DMS79 (cell line): ENCODE data around the gene NOL6.
"Not testable (repeated sequence)": the region's sequence is repeated elsewhere in the genome, so short reads cannot be mapped to it uniquely, and the experiment has no call there.

Source experiments
- DNase-seq: peaks from one replicate; lab custom pipeline; 2025; lab: John Stamatoyannopoulos, UW

The NOL6 gene

DNA sequence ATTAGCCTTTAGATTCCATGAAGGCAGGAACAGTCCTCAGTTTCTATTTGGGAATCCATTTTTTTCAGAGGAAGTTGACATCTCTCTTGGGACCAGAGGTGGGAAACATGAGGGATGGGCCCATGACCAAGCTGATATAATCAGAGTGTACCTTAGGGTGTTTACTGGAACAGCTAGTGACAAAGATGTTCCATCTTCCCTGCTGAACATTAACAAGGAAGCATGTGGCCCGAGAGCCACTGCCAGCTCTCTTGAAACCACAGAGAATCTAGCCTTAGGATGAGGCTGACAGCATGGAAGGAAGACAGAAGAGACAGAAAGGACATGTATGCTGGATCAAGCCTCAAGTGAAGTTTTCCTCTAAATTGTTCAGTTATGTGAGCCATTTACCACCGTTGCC lies 42.3 kb downstream of the NOL6 start:
- DNase-seq: no peak

DNA sequence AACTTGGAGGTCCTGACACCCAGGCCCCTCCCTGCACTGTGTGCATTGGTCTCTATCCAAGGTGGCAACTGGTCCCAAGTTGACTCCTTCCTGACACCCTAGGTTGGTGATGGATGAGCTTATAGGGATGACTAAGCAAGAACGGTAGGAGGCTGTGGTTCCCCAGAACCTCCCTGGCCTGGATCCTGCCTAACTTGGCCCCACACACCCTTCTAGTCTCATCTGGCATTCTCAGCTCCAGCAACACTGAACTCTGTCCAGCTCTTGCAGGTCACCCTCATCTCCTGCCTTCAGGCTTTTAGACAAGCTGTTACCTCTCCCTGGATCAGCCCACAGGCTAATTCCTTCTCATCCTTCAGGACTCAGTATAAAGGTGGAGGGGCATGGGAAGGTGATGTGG lies 42.8 kb downstream of the NOL6 start:
- DNase-seq: no peak

DNA sequence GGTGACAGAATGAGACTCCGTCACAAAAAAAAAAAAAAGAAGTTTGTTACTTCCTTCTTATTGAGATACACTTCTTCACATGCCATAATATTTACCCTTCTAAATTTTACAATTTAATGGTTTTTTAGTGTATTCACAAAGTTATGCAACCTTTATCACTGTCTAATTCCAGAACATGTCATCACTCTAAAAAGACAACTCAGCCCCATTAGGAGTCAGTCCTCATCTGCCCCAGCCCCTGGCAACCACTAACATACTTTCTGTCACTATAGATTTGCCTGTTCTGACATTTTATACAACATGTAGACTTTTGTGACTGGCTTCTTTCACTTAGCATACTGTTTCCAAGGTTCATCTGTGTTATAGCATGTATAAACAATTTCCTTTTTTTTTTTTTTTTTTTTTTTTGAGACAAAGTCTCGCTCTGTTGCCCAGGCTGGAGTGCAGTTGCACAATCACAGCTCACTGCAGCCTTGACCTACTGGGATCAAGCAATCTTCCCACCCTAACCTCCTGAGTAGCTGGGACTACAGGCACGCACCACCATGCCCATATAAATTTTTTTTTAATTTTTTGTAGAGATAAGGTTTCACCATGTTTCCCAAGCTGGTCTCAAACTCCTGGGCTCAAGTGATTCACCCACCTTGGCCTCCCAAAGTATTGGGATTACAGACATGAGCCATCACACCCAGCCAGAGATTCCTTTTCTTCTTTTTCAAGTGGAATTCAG lies 44.3 kb downstream of the NOL6 start:
- DNase-seq: no peak

DNA sequence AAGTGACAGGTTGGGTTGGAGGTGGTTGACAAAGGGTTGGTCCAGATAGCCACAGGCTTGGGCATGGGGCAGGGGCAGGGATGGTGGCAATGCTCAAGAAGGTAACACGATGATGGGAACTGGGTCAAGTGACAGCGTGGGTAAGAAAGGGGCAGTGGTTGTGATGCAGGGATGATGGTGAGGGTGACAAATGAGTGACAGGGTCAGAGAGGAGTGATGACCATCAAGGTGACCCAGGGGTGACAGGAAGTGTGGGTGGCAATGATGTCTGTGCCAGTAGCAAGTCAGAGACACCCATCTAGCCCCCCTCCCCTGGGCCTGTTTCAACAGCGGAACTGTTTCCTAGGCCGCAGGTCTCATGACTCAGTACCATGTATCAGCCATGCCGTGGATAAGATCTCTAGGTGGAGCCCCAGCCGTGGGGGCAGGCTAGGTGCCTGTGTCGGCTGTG lies 46.9 kb downstream of the NOL6 start:
- DNase-seq: no peak

DNA sequence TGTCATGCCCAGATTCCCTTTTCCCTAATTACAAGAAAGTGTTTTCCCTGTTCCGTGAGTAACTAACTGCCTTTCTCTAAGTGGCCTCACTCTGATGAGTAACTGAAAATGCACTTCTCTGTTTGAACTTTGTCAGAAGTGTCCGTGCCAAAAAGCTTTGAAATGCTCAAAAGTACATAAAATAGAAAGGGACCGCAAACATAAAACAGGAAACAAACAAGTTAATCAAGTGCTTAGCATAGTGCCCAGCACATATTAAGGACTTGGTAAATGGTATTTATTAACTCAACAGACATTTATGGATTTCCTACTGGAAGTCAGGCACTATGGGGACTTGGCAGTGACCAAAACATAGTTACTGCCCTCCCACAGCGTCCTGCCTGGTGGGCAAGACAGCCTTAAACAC lies 48.6 kb downstream of the NOL6 start:
- no peak for DNase-seq

DNA sequence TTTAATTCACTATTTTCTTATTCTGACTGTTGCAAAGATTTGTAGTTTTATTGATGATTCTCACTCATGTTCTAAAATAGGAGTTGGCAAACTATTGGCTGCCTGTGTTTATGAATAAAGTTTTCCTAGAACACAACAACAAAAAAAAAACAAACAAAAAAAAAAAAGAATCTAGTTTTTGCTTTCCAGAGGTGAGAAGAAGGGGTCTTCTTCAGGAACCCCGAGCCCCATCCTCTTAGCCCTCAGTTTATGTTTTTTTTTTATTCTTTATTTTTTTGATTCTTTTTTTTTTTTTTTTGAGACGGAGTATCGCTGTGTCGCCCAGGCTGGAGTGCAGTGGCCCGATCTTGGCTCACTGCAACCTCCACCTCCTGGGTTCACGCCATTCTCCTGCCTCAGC lies 49.2 kb downstream of the NOL6 start:
- not testable (repeated sequence) for DNase-seq

DNA sequence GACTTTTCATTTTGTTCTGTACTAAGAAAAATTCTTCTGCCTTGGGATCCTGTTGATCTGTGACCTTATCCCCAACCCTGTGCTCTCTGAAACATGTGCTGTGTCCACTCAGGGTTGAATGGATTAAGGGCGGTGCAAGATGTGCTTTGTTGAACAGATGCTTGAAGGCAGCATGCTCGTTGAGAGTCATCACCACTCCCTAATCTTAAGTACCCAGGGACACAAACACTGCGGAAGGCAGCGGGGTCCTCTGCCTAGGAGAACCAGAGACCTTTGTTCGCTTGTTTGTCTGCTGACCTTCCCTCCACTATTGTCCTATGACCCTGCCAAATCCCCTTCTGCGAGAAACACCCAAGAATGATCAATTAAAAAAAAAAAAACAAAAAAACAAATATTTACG lies 49.7 kb downstream of the NOL6 start:
- DNase-seq: not testable (repeated sequence)

DNA sequence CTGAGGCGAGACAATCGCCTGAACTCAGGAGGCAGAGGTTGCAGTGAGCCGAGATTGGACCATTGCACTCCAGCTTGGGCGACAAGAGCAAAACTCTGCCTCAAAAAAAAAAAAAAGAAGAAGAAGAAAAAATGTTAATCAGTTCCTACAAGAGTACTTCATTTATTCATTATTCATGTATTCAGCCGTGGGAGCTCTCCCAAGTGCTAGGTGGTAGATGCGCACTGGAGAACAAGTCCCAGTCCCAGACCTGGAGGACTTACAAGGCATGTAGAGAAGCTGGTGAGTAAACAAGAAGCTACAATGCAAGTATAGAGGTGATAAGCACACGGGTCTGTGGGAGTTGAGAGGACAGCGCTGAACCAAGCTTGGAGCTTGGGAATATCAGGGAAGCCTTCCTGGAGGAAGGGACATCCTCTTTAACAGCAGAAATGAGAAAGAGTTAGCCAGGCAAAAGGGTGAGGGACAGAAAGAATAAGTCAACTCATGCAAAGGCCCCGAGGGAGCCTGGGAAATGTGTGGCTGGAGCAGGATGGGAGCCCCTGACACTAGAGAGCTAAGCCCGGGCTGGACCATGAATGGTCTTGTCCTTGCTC lies 53.9 kb downstream of the NOL6 start:
- DNase-seq: no peak

DNA sequence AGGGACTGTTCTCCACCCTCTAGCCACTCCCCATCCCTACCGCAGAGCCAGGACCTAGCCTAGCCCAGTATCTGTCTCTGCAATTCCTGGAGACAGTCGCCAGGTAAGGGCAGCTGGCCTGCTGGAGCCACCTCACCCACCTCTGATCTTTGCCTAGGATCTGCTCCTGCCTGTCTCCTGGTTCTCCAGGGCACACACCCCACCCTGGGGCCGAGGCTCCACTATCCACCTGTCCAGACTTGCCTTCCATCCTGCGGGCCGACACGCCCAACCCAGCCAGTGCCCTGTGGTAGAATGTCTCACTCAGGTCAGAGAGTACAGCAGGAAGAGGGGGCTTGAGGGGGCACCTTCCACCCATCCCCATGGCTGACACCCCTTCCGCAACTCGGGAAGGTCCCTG lies 55.6 kb downstream of the NOL6 start:
- DNase-seq: no peak

DNA sequence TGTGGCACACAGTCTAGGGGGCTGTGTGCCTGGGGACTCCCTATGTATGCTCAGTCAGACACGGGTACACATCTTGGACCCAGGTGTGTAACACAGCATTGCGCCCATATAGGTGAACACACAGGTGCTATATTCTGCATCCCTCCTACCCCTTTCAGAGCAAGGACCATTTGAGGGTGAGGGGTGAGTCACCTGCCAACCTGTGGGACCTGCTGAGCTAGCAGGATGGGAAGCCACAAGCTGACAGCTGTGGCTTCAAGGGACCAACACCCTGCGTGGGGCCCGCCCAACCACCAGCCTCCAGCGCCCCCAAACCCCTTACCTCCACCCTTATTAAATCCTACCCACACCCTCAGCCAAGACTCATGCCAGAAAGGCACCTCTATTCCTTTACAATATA lies 56.7 kb downstream of the NOL6 start:
- DNase-seq: no peak

DNA sequence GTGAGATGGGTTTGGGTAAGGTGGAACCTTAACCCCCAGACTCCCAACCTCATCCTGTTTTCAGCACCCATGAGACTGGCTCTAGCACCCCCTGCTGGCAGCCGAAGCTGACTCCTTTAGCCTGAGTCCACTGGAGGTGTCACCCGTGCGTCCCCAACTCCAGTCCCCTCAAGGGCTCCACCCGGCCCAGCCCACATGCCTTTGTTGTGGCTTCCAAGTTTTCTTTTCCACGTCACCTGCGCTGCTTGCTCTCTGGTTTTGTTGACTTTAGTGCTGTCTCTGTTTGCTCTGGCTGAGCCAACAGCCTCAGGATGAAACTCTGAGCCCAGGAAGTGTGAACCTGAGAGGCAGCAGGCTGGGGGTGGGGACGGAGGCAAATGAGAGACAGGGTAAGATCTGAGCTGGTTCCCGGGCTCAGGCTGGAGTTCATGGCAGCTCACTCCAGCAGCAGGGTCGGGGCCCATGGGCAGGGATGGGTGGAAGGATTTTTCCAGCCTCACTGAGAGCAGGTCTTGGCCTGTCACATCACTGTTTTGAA lies 58.2 kb downstream of the NOL6 start:
- DNase-seq: peak; percentile 20

DNA sequence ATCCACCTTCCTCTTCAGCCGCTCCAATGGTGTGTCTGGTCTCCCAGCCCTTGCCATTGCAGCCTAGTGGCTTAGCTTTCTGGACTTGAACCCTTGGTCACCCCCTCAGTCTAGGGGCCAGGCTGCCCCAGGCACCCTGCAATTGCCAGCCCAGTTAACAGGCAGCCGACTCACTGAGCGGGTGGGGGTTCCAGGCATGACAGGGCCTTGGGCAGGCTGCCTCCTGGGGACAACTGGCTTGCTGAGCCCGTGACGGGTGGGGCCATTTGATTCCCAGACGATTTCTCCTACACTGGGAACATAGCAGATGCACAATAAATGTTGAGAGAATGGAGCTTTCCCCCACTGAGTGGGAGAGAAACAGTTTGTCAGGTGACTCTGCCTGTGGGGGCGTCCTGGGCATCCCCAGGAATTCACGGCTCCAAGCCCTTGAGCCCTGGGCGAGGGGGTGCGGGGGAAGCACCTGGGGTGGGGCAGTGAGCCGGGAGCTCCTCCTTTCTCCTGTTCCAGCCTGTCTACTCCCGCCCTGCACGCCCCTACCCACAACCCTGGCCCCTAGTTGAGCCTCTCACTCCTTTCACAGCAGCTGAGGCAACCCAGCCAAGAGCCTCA lies 58.7 kb downstream of the NOL6 start:
- no peak for DNase-seq

DNA sequence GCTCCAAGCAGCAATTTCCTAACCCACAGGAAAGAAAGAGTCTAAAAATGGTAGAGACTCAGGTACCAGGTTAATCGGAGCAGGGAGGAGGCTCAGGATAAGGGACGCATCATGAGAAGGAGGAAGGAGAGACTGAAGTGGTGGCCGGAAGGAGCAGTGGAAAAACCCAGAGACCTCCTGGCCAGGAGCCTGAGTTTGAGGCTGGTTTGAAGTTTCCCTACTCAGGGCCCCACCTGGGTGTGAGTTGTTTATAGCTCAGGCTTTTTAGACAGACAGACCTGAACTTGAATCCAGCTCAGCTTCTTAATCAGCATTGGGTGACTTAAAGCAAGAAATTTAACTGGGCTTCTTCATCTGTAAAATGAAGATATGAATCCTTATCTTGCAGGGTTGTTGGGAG lies 59.5 kb downstream of the NOL6 start:
- no peak for DNase-seq
